Vagina (tissue), 2 donors: ENCODE data around the gene GPR42. TPM values are rescaled to one million over a fixed set of nuclear protein-coding genes. Genes with fewer than 3 reads are reported as not detected.

Experiments used
- DNase-seq, 2 donors: peaks; one replicate each; pipeline ENCODE4 v3.0.0-alpha.2; 2017; ENCODE audit errors: extremely low spot score in 2 of 2
- H3K27ac ChIP-seq: fragments of 200-600 bp; sonication (generic); one replicate; pipeline ENCODE4 v1.5.1; 2019
- H3K27me3 ChIP-seq: fragments of 200-600 bp; sonication (generic); one replicate; pipeline ENCODE4 v1.5.1; 2019
- H3K36me3 ChIP-seq, 2 donors: fragments of 200-600 bp; sonication (generic); one replicate each; pipeline ENCODE4 v1.5.1; 2017 to 2019
- H3K4me1 ChIP-seq: fragments of 200-600 bp; sonication (generic); one replicate; pipeline ENCODE4 v1.5.1; 2019
- H3K4me3 ChIP-seq, 2 donors: fragments of 200-600 bp; sonication (generic); 1 replicate in 1 of 2; 2 replicates in 1 of 2; pipeline ENCODE4 v1.5.1; 2016 to 2019
- H3K9me3 ChIP-seq: fragments of 200-600 bp; sonication (generic); one replicate; pipeline ENCODE4 v1.5.1; 2019
- POLR2A ChIP-seq, 2 donors: fragments of 450-650 bp; IDR thresholded peaks; one replicate each; pipeline ENCODE4 v1.6.1; 2017; ENCODE audit warnings: antibody characterized with exemption in 2 of 2, mild to moderate bottlenecking in 2 of 2, moderate library complexity in 2 of 2
- POLR2AphosphoS5 ChIP-seq, 2 donors: sonication (generic); formaldehyde crosslinking; IDR thresholded peaks; one replicate each; pipeline ENCODE4 v1.9.0; 2017; ENCODE audit warnings: antibody characterized with exemption in 2 of 2, mild to moderate bottlenecking in 2 of 2, low read depth in 1 of 2; ENCODE audit not compliant: insufficient read depth in 1 of 2
- intact Hi-C: fragments of 100-400 bp; cut with DNase I; formaldehyde crosslinking; loops from one replicate; pipeline ENCODE4 v1.15.1; 2023
- total RNA-seq: library from RNA; depleted of rRNA; stranded (reverse); fragments of >200 nt; gene quantifications from one replicate; pipeline ENCODE4 v1.2.3, GENCODE V29; 2016
- TF ChIP-seq, protein P1 (sequence below), 3 experiments: fragments of 450-650 bp in 2 of 3; fragments of 200-600 bp in 1 of 3; sonication (generic) in 1 of 3; IDR thresholded peaks; one replicate each; pipeline ENCODE4 v1.5.1; 2017 to 2019; ENCODE audit warnings: antibody characterized with exemption in 3 of 3, mild to moderate bottlenecking in 2 of 3, moderate library complexity in 2 of 3

GPR42 gene
- total RNA-seq, 1 donor from 2014 or later, result not detected

GRCh38 chr19:35346193-35347052 is 24.4 kb upstream of the GPR42 start:
- Histone ChIP-seq H3K9me3 (no peaks in the 10 kb centered on the region), H3K36me3 (no peaks in the 10 kb centered on the region), H3K4me3 (no peak overlapping the region), H3K27ac (no peak overlapping the region), H3K27me3 (no peaks in the 10 kb centered on the region), H3K4me1 (no peaks in the 10 kb centered on the region)
- DNase-seq, result peak; percentile 44 to 77
- intact Hi-C loops, result no loop called here
- TF ChIP-seq, protein P1, sequence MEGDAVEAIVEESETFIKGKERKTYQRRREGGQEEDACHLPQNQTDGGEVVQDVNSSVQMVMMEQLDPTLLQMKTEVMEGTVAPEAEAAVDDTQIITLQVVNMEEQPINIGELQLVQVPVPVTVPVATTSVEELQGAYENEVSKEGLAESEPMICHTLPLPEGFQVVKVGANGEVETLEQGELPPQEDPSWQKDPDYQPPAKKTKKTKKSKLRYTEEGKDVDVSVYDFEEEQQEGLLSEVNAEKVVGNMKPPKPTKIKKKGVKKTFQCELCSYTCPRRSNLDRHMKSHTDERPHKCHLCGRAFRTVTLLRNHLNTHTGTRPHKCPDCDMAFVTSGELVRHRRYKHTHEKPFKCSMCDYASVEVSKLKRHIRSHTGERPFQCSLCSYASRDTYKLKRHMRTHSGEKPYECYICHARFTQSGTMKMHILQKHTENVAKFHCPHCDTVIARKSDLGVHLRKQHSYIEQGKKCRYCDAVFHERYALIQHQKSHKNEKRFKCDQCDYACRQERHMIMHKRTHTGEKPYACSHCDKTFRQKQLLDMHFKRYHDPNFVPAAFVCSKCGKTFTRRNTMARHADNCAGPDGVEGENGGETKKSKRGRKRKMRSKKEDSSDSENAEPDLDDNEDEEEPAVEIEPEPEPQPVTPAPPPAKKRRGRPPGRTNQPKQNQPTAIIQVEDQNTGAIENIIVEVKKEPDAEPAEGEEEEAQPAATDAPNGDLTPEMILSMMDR (IDR thresholded peaks at IDR 0.05), result no peak
- no peak for TF ChIP-seq POLR2AphosphoS5 (IDR thresholded peaks at IDR 0.05; ENCODE audit: insufficient read depth in 1 of 2, low read depth in 1 of 2)
- no peak for TF ChIP-seq POLR2A (IDR thresholded peaks at IDR 0.05)

DNA sequence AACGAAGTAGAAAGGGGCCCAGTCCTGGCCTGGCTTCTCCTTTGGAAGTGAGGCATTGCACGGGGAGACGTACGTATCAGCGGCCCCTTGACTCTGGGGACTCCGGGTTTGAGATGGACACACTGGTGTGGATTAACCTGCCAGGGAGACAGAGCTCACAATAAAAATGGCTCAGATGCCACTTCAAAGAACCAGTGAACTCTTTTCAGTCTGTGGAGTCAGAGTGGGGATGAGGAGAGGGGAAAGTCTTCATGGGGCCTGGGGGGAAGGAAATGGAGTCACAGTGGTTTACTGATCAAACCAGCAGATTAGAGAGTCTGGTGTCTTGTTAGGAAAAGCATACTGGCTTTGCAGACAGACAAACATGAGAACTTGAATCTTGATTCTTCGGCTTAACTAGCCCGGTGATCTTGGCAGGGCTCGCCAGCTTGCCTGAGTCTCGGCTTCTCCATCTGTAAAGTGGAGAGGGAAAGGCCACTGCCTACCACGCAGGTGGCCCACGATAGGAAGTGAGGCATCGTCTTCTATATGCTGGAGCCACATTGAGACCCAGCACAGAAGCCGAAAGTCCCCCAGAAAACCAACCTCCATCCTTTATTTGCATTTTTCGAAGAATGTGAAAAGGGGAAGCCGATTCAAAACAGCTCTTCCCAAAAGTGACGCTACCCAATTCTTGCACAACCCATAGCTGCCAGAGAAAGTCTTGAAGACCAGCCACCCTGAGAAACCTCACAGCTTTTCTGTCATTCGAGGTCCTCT is 23.5 kb upstream of the GPR42 start, which contains the start of gene FFAR1:
FFAR1 (plus strand) TSS at position 732 of the 759 bp plus-strand sequence. CDS start 3,650 bp downstream, outside the sequence.
- no peaks in the 10 kb centered on the region for H3K27me3 ChIP-seq
- intact Hi-C loops, result no loop called here
- peak; percentile 19 to 22 for DNase-seq

GRCh38 chr19:35347930-35348298 is 23.0 kb upstream of the GPR42 start:
- intact Hi-C loops, result no loop called here
- Histone ChIP-seq H3K27me3 (no peaks in the 10 kb centered on the region), H3K27ac (no peak overlapping the region), H3K9me3 (no peaks in the 10 kb centered on the region), H3K36me3 (no peaks in the 10 kb centered on the region), H3K4me1 (no peaks in the 10 kb centered on the region), H3K4me3 (no peak overlapping the region)
- peak; percentile 11 to 34 for DNase-seq
- TF ChIP-seq POLR2AphosphoS5 (IDR thresholded peaks at IDR 0.05; ENCODE audit: insufficient read depth in 1 of 2, low read depth in 1 of 2) (no peak), POLR2A (IDR thresholded peaks at IDR 0.05) (no peak)
- TF ChIP-seq, protein P1 (IDR thresholded peaks at IDR 0.05), result no peak

More for the DNA sequence above, 23.5 kb upstream of the GPR42 start, which contains the start of gene FFAR1:
- no peaks in the 10 kb centered on the region for H3K4me1 ChIP-seq
- H3K36me3 ChIP-seq, result no peaks in the 10 kb centered on the region
- TF ChIP-seq, protein P1 (IDR thresholded peaks at IDR 0.05), result no peak
- no peak for TF ChIP-seq POLR2AphosphoS5 (IDR thresholded peaks at IDR 0.05; ENCODE audit: insufficient read depth in 1 of 2, low read depth in 1 of 2)
- no peak for TF ChIP-seq POLR2A (IDR thresholded peaks at IDR 0.05)
- H3K27ac ChIP-seq, result no peak within 1 kb of the TSS
- H3K4me3 ChIP-seq, result no peak within 1 kb of the TSS
- H3K9me3 ChIP-seq, result no peaks in the 10 kb centered on the region

DNA sequence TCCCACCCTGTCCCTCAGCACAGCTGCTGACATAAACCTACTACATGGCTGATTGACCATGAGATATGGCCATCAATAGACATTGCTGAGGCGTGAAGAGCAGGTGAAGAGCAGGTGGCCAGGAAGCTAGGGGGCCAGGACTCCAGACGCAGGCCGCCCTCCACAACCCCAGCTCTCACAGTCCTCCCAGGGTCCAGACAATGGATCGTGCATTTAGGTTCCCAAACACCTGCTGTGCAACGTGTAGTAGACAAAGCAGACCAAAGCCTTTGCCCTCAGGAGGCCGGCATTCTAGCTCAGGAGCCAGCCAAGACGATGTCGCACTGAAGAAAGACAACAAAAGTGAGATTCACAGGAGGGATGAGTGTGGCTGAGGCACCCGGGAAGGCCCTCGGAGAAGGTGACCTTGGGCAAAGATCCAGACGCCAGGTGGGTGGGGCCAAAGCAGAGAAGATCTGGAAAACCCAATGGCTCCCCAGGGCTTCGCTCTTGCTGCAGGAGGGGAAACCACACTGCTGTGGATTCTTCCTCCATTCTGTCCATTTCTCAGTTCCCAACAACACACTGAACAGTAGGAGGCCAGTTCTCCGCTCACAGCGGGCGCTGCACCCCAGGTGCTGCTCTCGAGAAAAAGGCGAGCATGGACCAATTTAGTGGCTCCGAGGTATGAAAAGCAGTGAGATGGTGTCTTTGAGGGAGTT is 21.8 kb upstream of the GPR42 start:
- Histone ChIP-seq H3K4me3 (no peak overlapping the region), H3K4me1 (no peaks in the 10 kb centered on the region), H3K36me3 (no peaks in the 10 kb centered on the region), H3K9me3 (no peaks in the 10 kb centered on the region), H3K27ac (no peak overlapping the region), H3K27me3 (no peaks in the 10 kb centered on the region)
- TF ChIP-seq POLR2A (IDR thresholded peaks at IDR 0.05), result no peak
- TF ChIP-seq, protein P1 (IDR thresholded peaks at IDR 0.05), result no peak
- no peak for TF ChIP-seq POLR2AphosphoS5 (IDR thresholded peaks at IDR 0.05; ENCODE audit: insufficient read depth in 1 of 2, low read depth in 1 of 2)
- intact Hi-C loops, result no loop called here
- DNase-seq, result peak; percentile 44 to 90
